IPS DF 4.7 (cell line): ENCODE results near the gene ZNF473.

Source experiments
- DNase-seq: peaks from one replicate; pipeline ENCODE4 v3.0.0-alpha.2; 2013; ENCODE audit warnings: low spot score; ENCODE audit errors: extremely low read depth

ZNF473 gene

GRCh38 chr19:50003254-50003788 is 22.5 kb upstream of the ZNF473 start:
- no peak for DNase-seq

DNA sequence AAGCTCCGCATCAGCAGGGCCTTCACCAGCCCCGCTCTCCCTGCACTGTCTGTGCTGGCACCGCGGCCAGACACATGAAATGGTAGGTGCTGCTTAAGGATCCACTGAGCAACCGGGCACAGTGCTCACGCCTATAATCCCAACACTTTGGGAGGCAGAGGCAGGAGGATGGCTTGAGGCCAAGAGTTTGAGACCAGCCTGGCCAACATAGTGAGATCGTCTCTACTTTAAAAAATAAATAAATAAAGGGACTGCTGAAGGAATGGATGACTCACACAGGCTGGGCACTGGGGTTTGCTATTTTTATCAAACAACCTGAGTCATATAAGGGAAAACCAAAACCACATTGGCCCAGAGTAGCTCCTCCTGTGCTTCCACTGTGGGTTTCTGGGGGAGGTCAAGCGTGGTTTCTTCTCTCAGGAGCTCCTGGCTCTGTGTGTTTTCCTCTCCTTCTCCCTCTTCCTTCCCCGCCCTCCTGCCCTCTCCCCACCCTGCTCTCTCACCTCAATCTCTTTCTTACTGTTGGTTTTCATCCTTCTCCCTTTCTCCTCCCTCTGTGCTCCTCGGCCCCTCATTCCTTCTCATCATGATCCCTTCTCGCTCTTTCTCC is 21.9 kb upstream of the ZNF473 start:
- DNase-seq: no peak

DNA sequence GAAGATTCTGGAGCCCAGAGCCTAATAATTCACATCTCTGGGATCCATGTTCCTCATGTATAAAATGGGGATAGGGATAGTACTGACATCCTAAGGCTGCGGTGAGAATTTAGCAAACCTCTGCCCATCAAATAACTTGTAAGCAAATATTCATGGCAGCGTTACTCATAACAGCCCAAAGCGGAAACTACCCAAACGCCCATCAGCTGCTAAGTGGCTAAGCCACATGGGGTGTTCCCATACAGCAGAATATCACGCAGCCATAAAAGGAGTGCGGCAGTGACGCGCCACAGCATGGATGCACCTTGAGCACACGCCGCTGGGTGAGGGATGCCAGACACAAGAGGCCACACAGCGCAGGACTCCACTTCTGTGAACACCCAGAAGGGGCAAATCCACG is 20.4 kb upstream of the ZNF473 start:
- no peak for DNase-seq

- DNase-seq: no peak
Observed at GRCh38 chr19:50007170-50007569, 18.6 kb upstream of the ZNF473 start.

GRCh38 chr19:50007947-50008346 is 17.9 kb upstream of the ZNF473 start:
- no peak for DNase-seq

DNA sequence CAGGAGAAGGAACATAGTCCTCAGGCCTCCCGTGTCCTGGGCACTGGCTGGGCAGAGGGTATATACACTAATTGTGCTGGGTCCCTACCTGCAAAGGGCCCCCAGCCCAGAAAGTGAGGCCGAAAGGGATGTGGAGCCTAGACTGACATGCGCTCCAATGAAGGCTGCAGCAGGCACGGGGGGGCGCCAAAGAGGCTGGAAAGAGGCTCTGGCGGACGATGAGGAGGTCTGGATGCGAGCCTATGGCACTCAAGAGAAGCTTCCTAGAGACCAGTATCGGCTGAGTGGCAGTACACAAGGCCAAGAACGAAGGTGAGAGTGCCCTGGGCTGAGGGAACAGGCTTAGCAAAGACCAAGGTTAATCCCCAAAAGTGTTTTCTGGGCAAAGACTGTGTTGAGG is 17.3 kb upstream of the ZNF473 start:
- no peak for DNase-seq

GRCh38 chr19:50016225-50016807 is 9.5 kb upstream of the ZNF473 start:
- DNase-seq: no peak

DNA sequence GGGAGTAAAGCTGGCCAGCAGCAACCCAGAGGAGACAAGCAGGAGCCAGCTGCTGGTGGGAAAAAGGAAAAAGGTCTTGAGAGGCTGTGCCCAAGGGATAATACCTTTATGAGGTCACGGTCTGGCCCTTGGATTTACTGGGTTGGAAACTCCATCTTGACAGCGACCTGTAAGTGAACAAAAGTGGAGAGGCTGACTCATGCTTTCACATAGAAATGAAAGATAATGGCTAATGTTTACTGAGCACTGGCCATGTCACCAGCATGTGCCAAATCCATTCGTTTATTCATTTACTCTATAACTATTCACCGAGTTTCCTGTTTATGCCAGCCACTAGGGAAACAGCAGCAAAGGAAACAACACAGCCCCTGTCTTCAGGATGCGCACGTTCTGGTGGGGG is 5.3 kb upstream of the ZNF473 start:
- no peak for DNase-seq

GRCh38 chr19:50022823-50023222 is 3.0 kb upstream of the ZNF473 start:
- DNase-seq: no peak

- no peak for DNase-seq
Observed at GRCh38 chr19:50024719-50025021, 1.1 kb upstream of the ZNF473 start.

- DNase-seq: peak; percentile 99
Observed at GRCh38 chr19:50025022-50025793, 597 bp upstream of the ZNF473 start, which contains the start of gene VRK3. Gene VRK3, minus strand, starts transcription at chr19:50025372. Its CDS starts 9,210 bp downstream, at chr19:50016162.

- DNase-seq: no peak
Observed at GRCh38 chr19:50026550-50026906, 723 bp downstream of the ZNF473 start.

DNA sequence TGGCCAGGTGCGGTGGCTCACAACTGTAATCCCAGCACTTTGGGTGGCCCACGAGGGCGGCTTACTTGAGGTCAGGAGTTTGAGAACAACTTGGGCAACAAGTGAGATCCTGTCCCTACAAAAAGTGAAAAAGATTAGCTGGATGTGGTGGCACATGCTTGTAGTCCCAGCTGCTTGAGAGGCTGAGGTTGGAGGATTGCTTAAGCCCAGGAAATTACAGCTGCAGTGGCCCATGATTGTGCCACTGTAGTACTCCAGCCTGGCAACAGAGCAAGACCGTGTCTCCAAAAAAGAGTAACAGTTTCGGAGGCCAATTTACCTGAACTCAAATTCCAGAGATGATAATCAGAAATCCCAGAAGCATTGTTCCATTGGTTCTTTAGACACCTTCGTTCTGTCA is 4.4 kb downstream of the ZNF473 start:
- no peak for DNase-seq

DNA sequence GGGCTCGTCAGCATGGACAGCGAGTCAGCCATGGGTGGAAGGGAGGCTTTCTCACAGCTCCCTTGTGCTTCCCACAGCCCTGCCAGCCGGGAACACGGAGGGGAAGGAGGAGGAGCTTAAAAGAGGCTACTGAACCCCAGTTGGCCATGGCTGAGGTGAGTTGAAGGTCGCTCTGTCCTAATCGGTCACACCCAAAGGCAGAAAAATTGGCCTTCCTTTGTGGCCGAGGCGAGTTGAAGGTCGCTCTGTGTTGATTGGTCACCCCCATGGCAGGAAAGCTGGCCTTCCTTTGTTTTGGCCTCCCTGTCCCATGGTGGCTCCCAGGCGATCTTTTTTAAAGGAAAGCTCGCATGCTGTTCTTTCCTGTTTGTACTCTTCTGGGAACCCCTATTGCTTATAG is 5.1 kb downstream of the ZNF473 start:
- DNase-seq: no peak

- no peak for DNase-seq
Observed at GRCh38 chr19:50036908-50037307, 11.1 kb downstream of the ZNF473 start.

GRCh38 chr19:50039968-50040367 is 14.2 kb downstream of the ZNF473 start:
- DNase-seq: no peak

GRCh38 chr19:50040967-50041366 is 15.2 kb downstream of the ZNF473 start:
- no peak for DNase-seq

GRCh38 chr19:50042363-50043024 is 16.7 kb downstream of the ZNF473 start:
- DNase-seq: no peak

- DNase-seq: no peak
Observed at GRCh38 chr19:50043967-50044366, 18.2 kb downstream of the ZNF473 start.

DNA sequence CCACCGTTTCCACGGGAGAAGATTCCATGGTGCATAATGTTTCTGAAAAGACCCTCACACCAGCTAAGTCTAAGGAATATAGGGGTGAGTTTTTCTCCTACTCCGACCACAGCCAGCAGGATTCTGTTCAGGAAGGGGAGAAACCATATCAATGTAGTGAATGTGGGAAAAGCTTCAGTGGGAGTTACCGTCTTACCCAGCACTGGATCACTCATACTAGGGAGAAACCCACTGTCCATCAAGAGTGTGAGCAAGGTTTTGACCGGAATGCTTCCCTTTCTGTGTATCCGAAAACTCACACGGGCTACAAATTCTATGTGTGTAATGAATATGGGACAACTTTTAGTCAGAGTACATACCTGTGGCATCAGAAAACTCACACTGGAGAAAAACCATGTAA is 19.1 kb downstream of the ZNF473 start:
- no peak for DNase-seq

DNA sequence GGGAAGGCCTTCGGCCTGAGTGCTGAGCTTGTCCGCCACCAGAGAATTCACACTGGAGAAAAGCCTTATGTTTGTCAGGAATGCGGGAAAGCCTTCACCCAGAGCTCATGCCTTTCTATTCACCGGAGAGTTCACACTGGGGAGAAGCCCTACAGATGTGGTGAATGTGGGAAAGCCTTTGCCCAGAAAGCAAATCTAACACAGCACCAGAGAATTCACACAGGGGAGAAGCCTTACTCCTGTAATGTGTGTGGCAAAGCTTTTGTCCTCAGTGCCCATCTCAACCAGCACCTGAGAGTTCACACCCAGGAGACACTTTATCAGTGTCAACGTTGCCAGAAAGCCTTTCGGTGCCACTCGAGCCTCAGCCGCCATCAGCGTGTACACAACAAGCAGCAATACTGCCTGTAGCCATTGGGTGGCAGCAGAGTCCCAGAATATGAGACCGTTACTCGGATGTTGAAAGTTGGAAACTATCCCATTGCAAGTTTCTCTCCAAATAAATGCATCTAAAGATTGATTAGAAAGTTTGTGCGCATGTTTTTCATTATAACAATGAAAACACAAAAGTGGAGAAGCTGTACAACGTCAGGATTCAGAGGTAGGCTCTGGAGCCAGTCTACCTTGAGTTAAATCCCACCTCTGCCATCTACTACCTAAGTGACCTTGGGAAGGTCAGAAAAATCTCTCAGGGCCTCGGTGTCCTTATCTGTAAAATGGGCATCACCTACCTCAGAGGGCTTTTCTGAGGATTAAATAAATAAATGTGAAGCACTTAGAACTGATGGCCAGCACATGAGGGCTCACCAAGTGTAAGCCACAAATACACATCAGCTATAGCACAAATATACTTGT is 21.1 kb downstream of the ZNF473 start:
- DNase-seq: peak; percentile 49
